HG02840 (cell line): ENCODE results near the gene EPHA8.

ENCODE experiments used
- ATAC-seq: cut with Tn5 transposase; IDR thresholded peaks from one replicate; pipeline ENCODE4 v1.9.1; 2021; ENCODE audit warnings: mild to moderate bottlenecking, moderate library complexity, moderate number of reproducible peaks; ENCODE audit not compliant: unreplicated experiment, low FRiP score

Gene EPHA8

GRCh38 chr1:22562584-22563583 is at the start of gene EPHA8:
TSS of gene EPHA8 (plus strand) at chr1:22563489. CDS start at chr1:22563636, 147 bp downstream.
- no peak for ATAC-seq

- no peak for ATAC-seq
Observed at GRCh38 chr1:22516906-22517571, 46.2 kb upstream of the EPHA8 start.

GRCh38 chr1:22517956-22518355 is 45.3 kb upstream of the EPHA8 start:
- ATAC-seq = no peak

- ATAC-seq = no peak
Observed at GRCh38 chr1:22518379-22518778, 44.9 kb upstream of the EPHA8 start.

- ATAC-seq = no peak
Observed at GRCh38 chr1:22520871-22521270, 42.4 kb upstream of the EPHA8 start.

GRCh38 chr1:22521692-22522091 is 41.6 kb upstream of the EPHA8 start:
- no peak for ATAC-seq

- ATAC-seq = no peak
Observed at GRCh38 chr1:22522221-22522743, 41.0 kb upstream of the EPHA8 start.

GRCh38 chr1:22524481-22524880 is 38.8 kb upstream of the EPHA8 start:
- ATAC-seq = no peak

GRCh38 chr1:22525211-22525610 is 38.1 kb upstream of the EPHA8 start:
- ATAC-seq = no peak

GRCh38 chr1:22525646-22526045 is 37.6 kb upstream of the EPHA8 start:
- ATAC-seq = no peak

- ATAC-seq = no peak
Observed at GRCh38 chr1:22526098-22526497, 37.2 kb upstream of the EPHA8 start.

GRCh38 chr1:22526677-22527076 is 36.6 kb upstream of the EPHA8 start:
- ATAC-seq = no peak

GRCh38 chr1:22527122-22527521 is 36.2 kb upstream of the EPHA8 start:
- ATAC-seq = no peak

- no peak for ATAC-seq
Observed at GRCh38 chr1:22527555-22528296, 35.6 kb upstream of the EPHA8 start.

GRCh38 chr1:22528451-22528850 is 34.8 kb upstream of the EPHA8 start:
- ATAC-seq = no peak

GRCh38 chr1:22529901-22530621 is 33.2 kb upstream of the EPHA8 start:
- ATAC-seq = no peak

GRCh38 chr1:22530715-22531114 is 32.6 kb upstream of the EPHA8 start:
- no peak for ATAC-seq

- ATAC-seq = no peak
Observed at GRCh38 chr1:22531251-22531650, 32.0 kb upstream of the EPHA8 start.

- no peak for ATAC-seq
Observed at GRCh38 chr1:22533244-22533895, 29.9 kb upstream of the EPHA8 start.
